ENCODE data around the gene KDR. TPM values are rescaled to one million over a fixed set of nuclear protein-coding genes. Genes with fewer than 3 reads are reported as not detected.

Gene KDR
- total RNA-seq, 1 donor from 2014 or later = 22.9 TPM

DNA sequence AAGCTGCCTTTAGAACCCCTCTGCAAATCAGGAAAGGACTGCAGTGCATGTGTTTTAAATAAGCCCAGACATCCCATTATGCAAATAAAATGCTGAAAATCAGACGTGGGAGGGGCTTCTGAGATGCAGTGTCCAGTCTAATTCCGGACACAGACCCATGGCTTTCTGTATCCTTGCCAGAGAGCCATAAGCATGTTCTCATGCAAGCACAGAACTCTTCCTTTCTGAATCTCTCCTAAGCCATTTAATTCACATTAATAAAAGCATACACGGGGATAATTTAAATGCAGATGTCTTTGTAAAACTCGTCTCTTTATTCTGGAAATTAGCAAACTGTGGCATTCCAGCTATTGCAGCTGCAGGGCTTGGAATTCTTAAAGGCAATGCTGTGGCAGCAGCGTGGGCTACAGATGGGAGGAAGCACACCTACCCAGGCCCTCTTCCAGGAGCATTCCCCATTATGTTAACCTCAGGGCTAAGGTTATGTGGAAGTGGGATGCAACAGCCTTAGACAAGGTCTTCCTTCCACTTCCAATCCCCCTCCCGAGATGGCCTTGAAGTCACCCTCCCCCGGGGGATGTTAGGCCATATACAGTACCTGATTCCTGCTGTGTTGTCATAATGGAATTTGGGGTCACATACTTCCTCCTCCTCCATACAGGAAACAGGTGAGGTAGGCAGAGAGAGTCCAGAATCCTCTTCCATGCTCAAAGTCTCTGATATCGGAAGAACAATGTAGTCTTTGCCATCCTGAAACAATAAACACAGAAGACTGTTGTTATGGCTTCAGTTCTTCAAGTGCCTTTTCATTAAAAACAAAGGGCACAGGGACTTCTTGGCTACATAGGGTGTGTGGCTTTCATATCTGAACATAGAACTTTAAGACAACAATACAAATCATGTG lies 38.1 kb downstream of the KDR start:
- intact Hi-C loops (cut with DNase I) = no loop called here
- Histone ChIP-seq H3K4me1 (peaks cover 0 to 4% of the 10 kb centered on the region in 2 donors), H3K9me3 (no peaks in the 10 kb centered on the region), H3K27me3 (no peaks in the 10 kb centered on the region), H3K27ac (no peak overlapping the region), H3K36me3 (no peaks in the 10 kb centered on the region), H3K4me3 (no peak overlapping the region)
- TF ChIP-seq, protein P1, sequence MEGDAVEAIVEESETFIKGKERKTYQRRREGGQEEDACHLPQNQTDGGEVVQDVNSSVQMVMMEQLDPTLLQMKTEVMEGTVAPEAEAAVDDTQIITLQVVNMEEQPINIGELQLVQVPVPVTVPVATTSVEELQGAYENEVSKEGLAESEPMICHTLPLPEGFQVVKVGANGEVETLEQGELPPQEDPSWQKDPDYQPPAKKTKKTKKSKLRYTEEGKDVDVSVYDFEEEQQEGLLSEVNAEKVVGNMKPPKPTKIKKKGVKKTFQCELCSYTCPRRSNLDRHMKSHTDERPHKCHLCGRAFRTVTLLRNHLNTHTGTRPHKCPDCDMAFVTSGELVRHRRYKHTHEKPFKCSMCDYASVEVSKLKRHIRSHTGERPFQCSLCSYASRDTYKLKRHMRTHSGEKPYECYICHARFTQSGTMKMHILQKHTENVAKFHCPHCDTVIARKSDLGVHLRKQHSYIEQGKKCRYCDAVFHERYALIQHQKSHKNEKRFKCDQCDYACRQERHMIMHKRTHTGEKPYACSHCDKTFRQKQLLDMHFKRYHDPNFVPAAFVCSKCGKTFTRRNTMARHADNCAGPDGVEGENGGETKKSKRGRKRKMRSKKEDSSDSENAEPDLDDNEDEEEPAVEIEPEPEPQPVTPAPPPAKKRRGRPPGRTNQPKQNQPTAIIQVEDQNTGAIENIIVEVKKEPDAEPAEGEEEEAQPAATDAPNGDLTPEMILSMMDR (IDR thresholded peaks at IDR 0.05) = no peak
- no peak for DNase-seq (ENCODE audit: low spot score in 2 of 2)

DNA sequence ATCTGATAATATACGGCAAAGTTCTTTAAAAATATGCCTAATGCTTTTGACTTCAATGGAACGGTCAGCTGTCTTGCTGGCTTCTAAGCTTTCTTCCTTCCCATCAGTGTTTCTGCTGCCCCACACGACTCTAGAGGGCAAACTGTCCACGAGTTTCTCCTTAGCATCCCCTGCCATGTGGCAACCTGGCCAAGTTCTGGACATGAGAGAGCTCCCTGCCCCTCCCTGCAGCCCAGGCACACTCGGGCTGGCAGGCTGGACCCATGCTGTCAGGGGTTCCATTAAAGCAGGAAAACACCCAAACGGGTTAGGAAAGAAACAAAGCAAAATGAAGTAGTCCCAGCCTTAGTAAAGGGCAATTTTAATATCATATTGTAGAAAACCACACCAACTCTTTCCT lies 38.8 kb downstream of the KDR start:
- H3K9me3 ChIP-seq = no peaks in the 10 kb centered on the region
- DNase-seq (ENCODE audit: low spot score in 2 of 2) = no peak
- intact Hi-C loops (cut with DNase I) = no loop called here
- H3K4me1 ChIP-seq = peaks cover 0 to 4% of the 10 kb centered on the region in 2 donors
- H3K27ac ChIP-seq = no peak overlapping the region
- TF ChIP-seq, protein P1 (IDR thresholded peaks at IDR 0.05) = no peak
- no peak overlapping the region for H3K4me3 ChIP-seq
- no peaks in the 10 kb centered on the region for H3K36me3 ChIP-seq
- no peaks in the 10 kb centered on the region for H3K27me3 ChIP-seq

DNA sequence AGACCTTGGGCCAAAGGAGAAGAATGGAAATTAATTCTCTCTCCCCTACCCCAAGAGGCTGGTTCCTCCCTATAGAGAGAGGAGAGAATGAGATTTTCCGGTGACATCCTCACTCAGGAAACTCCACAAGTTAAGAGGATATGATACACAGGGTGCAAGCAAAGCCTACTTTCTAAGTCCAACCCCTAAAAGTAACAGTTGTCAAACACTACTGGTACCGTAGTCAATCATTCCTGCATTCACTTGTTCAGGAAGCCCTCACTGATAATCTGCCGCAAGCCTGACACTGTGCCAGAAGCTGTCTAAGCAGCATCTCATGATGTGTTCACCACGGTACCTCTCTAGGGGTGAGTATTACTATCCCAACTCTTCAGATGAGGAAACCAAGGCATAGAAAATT lies 41.7 kb downstream of the KDR start:
- TF ChIP-seq, protein P1 (IDR thresholded peaks at IDR 0.05) = no peak
- Histone ChIP-seq H3K27me3 (no peaks in the 10 kb centered on the region), H3K27ac (no peak overlapping the region), H3K4me1 (peaks cover 0 to 4% of the 10 kb centered on the region in 2 donors), H3K36me3 (no peaks in the 10 kb centered on the region), H3K4me3 (no peak overlapping the region), H3K9me3 (no peaks in the 10 kb centered on the region)
- intact Hi-C loops (cut with DNase I) = no loop called here
- DNase-seq (ENCODE audit: low spot score in 2 of 2) = no peak

DNA sequence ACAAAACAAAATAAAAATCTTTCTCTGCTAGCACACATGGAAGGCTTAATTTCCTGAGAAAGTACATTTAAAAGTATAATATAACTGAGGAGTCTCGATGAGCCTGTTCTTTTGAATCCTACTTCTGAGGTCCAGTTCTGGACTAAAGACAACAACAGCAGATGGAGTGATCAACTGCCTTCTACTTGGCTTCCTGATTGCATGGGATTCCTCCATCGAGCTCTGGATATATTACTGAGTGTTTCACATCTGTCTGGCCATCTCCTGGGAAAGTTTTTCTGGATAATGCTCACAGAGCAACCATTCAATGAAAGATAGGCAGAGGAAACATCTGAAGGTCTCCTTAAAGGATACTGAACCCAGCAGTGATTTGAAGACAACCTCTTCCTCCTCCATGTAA lies 42.6 kb downstream of the KDR start:
- no peaks in the 10 kb centered on the region for H3K36me3 ChIP-seq
- no peak overlapping the region for H3K4me3 ChIP-seq
- H3K4me1 ChIP-seq = peaks cover 0 to 4% of the 10 kb centered on the region in 2 donors
- no peak overlapping the region for H3K27ac ChIP-seq
- no peaks in the 10 kb centered on the region for H3K27me3 ChIP-seq
- DNase-seq (ENCODE audit: low spot score in 2 of 2) = no peak
- intact Hi-C loops (cut with DNase I) = no loop called here
- no peaks in the 10 kb centered on the region for H3K9me3 ChIP-seq
- TF ChIP-seq, protein P1 (IDR thresholded peaks at IDR 0.05) = no peak

DNA sequence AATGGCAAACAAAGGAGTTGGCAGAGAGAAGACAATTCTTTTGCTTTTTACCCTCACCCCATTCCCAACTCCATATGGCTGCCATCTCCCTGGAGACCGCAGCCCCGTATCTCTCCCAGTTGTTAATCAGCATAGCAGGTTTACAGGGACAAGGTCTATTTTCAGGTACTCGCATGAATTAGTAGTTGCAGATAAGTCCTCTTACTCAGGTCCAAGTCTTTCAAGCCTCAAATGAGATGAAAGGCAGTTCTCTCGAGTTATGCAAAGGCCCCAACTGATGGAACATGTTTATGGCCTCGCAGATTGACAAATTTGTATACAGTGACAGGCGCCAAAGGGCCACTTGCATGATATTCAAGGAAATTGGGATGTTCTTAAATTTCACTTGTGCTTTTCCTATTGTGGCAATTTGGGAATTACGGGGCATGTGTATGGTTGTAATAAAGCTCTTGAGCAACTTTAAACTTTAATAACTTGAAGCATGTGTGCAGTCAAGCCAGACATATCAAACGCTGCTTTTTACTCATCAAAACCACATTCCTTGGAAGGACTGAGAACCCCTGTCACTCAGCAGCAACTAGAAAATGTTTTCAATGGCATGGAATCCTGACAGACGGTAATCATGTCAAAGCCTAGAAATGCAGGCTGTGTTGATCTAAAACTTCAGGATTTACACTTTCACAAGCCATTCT lies 45.1 kb downstream of the KDR start:
- Histone ChIP-seq H3K4me3 (no peak overlapping the region), H3K27me3 (no peaks in the 10 kb centered on the region), H3K4me1 (no peaks in the 10 kb centered on the region), H3K9me3 (no peaks in the 10 kb centered on the region), H3K36me3 (no peaks in the 10 kb centered on the region), H3K27ac (no peak overlapping the region)
- intact Hi-C loops (cut with DNase I) = no loop called here
- no peak for DNase-seq (ENCODE audit: low spot score in 2 of 2)
- TF ChIP-seq, protein P1 (IDR thresholded peaks at IDR 0.05) = no peak
